Fibroblast of skin of right biceps (primary cell): ENCODE data around the gene PRR36.

ENCODE experiments used
- DNase-seq: peaks from one replicate; pipeline ENCODE4 v3.0.0-alpha.2; 2013

PRR36 gene

DNA sequence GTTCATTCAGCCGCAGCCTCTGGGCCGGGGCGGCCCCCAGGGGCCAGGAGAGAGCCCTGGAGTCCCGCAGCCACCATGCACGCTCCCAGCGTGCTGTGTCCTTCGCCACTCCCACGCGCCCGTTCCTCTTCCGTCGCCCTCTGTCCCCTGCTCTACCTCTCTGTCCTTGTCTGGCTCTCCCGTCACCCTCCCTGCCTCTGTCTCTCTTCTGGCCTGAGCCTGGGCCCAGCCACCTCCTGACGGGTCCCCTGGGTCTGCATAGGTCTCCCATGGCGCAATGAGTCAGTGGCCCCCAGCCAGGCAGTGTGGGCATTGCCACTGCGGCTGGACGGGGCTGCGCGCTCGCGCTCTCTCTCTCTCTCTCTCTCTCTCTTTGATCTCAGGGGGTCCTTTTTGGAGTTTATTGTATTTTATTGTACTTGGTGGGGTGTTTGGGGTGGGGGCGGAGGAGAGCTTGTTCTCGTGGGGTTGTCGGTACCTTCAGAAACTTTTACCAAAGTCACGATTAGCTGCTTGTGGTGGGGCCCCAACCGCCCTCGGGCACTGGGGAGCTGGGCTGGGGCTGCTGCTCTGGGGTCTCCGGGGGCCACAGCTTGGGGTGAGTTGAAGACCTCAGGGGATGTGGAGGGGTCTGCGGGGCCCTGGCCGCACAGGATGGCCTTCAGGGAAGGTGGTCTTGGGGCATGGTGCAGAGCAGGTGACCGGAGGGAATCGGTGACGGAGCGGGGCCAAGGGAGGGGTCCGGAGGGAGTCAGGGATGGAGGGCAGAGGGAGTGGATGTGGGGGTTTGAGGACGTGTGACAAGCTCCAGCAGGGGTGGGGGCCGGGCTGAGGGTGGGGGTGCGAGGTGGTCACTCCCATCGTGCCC lies 38.7 kb upstream of the PRR36 start:
- DNase-seq, result no peak

DNA sequence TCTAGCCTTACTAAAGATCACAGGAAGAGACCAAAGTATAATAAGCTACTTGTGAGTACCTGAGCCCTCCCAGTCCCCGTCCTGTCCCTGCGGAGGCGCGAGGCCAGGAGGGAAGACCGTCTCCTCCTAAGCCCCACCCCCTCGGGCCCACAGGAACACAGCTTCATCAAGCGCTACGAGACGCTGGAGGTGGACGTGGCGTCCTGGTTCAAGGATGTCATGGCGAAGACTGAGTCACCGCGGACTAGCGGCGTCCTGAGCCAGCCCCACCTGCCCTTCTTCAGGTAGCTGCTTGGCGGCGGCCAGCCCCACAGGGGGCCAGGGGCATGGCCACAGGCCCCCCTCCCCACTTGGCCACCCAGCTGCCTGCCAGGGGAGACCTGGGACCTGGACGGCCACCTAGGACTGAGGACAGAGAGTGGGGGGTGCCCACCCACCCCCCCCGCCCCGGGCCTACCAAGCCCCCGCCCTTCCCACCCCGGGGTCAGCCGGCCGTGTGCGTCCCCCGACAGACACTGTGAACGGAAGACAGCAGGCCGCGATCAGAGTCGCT lies 38.0 kb upstream of the PRR36 start:
- no peak for DNase-seq

- no peak for DNase-seq
These were observed 37.4 kb upstream of the PRR36 start for GRCh38 chr19:7911508-7912143.

GRCh38 chr19:7910321-7911161 lies 36.4 kb upstream of the PRR36 start:
- no peak for DNase-seq

GRCh38 chr19:7909471-7910067 lies 35.4 kb upstream of the PRR36 start:
- no peak for DNase-seq

- DNase-seq, result no peak
These were observed 34.7 kb upstream of the PRR36 start for GRCh38 chr19:7908742-7909461.

DNA sequence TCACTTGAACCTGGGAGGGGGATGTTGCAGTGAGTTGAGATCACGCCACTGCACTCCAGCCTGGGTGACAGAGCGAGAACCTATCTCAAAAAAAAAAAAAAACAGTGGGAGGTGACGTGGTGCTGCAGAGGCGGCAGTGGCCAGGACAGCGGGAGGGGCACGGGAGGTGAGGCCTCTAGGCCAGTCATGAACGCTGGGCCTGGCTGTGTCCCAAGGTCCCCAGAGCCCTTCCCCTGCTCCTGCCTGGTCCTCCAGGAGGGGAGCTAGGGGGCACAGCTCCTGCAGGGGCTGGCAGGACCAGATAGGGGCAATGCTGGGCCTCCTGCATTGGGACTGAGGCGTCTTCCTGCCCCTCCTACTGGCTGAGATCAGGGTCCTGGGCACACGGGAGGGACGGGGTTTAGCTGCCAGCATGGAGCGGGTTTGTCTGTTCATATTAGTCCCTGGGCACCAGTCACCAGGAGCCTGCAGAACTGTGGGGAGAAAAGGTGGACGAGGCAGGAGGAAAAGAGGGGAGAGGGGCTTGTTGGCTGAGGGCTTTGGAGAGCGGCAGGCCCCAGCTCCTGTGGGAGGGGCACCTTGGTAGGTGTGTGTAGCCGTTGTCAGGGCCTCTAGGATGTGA lies 34.0 kb upstream of the PRR36 start:
- no peak for DNase-seq

GRCh38 chr19:7907544-7907943 lies 33.4 kb upstream of the PRR36 start:
- DNase-seq, result no peak

GRCh38 chr19:7907122-7907521 lies 32.9 kb upstream of the PRR36 start:
- DNase-seq, result no peak

DNA sequence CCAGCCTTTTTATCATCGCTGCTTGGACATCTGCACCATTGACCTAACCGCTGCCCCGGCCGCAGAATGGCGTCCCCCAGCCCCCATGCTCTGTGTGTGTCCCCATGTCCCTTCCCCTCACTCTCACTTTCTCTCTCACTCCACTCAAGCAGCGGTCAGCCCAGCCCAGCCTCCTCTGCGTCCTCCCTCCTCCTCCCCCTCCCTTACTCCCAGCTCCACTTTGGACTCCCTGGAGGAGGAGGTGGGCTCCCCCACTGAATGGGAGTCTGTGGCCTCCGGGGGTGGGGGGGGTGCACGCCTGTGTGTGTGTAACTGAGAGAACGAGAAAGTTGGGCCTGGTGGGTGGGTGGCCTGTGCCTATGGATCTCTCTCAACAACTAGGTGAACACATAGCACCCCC lies 31.7 kb upstream of the PRR36 start:
- DNase-seq, result no peak

DNA sequence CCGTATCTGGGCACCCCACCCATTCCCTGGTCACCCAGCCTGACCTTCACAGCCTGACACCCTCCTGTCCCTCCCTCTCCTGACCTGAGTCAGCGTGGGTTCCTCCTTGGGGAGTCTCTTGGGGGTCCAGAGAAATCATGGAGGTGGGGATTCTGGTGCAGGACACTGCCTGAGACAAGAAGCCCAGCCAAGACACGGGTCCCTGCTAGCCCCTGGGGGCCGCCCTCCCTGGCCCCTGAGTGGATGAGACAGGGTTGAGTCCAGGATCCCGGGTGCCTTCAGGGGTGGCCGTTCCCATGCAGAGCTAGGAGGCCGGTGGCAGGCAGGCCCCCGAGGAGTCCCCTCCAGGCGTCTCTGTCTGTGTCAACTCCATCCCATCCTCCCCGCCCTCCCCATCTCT lies 31.1 kb upstream of the PRR36 start:
- no peak for DNase-seq

- DNase-seq, result peak; percentile 28
These were observed 30.2 kb upstream of the PRR36 start for GRCh38 chr19:7904074-7905020.

GRCh38 chr19:7903244-7904073 lies 29.3 kb upstream of the PRR36 start, which contains the start of gene MAP2K7:
Gene MAP2K7, plus strand, starts transcription at chr19:7903877. Its CDS starts 68 bp downstream, at chr19:7903945.
- peak; percentile 98 for DNase-seq

- DNase-seq, result no peak
These were observed 28.6 kb upstream of the PRR36 start for GRCh38 chr19:7902796-7903243.

GRCh38 chr19:7901337-7901736 lies 27.1 kb upstream of the PRR36 start:
- DNase-seq, result no peak

DNA sequence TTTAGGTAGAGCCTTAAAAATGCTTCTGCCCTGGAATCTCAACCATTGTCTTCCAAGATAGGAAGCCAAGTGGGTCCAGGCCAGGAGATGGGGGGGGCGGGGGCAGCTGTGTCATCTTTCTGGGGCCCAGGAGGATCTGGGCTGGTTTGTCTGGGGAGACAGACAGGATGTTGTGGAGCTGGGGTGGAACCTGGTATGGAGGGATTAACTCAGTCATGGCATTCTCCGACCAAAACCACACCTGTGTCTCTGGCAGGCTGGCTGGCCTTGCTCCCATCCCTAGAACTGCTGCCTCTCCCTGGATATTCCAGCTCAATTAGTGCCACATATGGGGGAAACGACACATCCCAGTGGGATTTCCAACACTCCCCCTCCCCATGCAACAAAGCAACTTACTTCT lies 26.7 kb upstream of the PRR36 start:
- no peak for DNase-seq

DNA sequence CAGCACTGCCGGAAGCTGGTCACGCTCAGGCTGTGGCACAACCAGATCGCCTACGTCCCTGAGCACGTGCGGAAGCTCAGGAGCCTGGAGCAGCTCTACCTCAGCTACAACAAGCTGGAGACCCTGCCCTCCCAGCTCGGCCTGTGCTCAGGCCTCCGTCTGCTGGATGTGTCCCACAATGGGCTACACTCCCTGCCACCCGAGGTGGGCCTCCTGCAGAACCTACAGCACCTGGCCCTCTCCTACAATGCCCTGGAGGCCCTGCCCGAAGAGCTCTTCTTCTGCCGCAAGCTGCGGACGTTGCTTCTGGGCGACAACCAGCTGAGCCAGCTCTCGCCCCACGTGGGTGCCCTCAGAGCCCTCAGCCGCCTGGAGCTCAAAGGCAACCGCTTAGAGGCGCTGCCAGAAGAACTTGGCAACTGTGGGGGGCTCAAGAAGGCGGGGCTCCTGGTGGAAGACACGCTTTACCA lies 26.2 kb upstream of the PRR36 start:
- DNase-seq, result no peak

- DNase-seq, result no peak
These were observed 25.7 kb upstream of the PRR36 start for GRCh38 chr19:7899751-7900378.

DNA sequence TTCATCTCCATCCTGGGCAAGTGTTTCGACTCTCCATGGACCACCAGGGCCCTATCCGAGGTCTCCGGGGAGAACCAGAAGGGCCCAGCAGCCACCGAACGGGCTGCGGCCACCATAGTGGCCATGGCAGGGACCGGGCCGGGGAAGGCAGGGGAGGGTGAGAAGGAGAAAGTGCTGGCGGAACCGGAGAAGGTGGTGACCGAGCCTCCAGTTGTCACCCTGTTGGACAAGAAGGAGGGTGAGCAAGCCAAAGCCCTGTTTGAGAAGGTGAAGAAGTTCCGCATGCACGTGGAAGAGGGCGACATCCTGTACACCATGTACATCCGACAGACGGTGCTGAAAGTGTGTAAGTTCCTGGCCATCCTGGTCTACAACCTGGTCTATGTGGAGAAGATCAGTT lies 24.8 kb upstream of the PRR36 start:
- DNase-seq, result no peak
